Measurements from ENCODE around the gene EHBP1. TPM values are rescaled to one million over a fixed set of nuclear protein-coding genes. Genes with fewer than 3 reads are reported as not detected.

The EHBP1 gene
- total RNA-seq, 4 donors from 2014 or later, result 42.9 to 116 (median 58.3) TPM

GRCh38 chr2:62913311-62913710 lies 207.8 kb downstream of the EHBP1 start:
- DNase-seq (ENCODE audit: low spot score in 2 of 2), result no peak
- Histone ChIP-seq H3K4me3 (no peak overlapping the region), H3K36me3 (no peaks in the 10 kb centered on the region), H3K9me3 (no peaks in the 10 kb centered on the region), H3K4me1 (no peaks in the 10 kb centered on the region), H3K27me3 (no peaks in the 10 kb centered on the region), H3K27ac (no peak overlapping the region)
- TF ChIP-seq POLR2AphosphoS5 (IDR thresholded peaks at IDR 0.05) (no peak), CTCF (IDR thresholded peaks at IDR 0.05) (no peak), POLR2A (IDR thresholded peaks at IDR 0.05) (no peak), EP300 (IDR thresholded peaks at IDR 0.05) (no peak)

- Histone ChIP-seq H3K4me1 (no peaks in the 10 kb centered on the region), H3K4me3 (no peak overlapping the region), H3K36me3 (peaks cover 25% of the 10 kb centered on the region), H3K27me3 (no peaks in the 10 kb centered on the region), H3K27ac (no peak overlapping the region), H3K9me3 (no peaks in the 10 kb centered on the region)
- TF ChIP-seq EP300 (IDR thresholded peaks at IDR 0.05) (no peak), POLR2A (IDR thresholded peaks at IDR 0.05) (no peak), CTCF (IDR thresholded peaks at IDR 0.05) (no peak), POLR2AphosphoS5 (IDR thresholded peaks at IDR 0.05) (no peak)
- no peak for DNase-seq (ENCODE audit: low spot score in 2 of 2)
- 86% methylated on average over 2 of the region's 2 CpGs for WGBS
These were observed 213.5 kb downstream of the EHBP1 start for GRCh38 chr2:62919041-62919440.

GRCh38 chr2:62920070-62920469 lies 214.6 kb downstream of the EHBP1 start:
- H3K27me3 ChIP-seq, result no peaks in the 10 kb centered on the region
- no peak overlapping the region for H3K4me3 ChIP-seq
- H3K9me3 ChIP-seq, result no peaks in the 10 kb centered on the region
- no peaks in the 10 kb centered on the region for H3K4me1 ChIP-seq
- TF ChIP-seq EP300 (IDR thresholded peaks at IDR 0.05), result no peak
- no peak for TF ChIP-seq CTCF (IDR thresholded peaks at IDR 0.05)
- TF ChIP-seq POLR2A (IDR thresholded peaks at IDR 0.05), result no peak
- no peak for TF ChIP-seq POLR2AphosphoS5 (IDR thresholded peaks at IDR 0.05)
- DNase-seq (ENCODE audit: low spot score in 2 of 2), result no peak
- H3K36me3 ChIP-seq, result peaks cover 25% of the 10 kb centered on the region
- H3K27ac ChIP-seq, result no peak overlapping the region

- peaks cover 25% of the 10 kb centered on the region for H3K36me3 ChIP-seq
- no peaks in the 10 kb centered on the region for H3K4me1 ChIP-seq
- H3K27ac ChIP-seq, result no peak overlapping the region
- H3K9me3 ChIP-seq, result no peaks in the 10 kb centered on the region
- TF ChIP-seq POLR2AphosphoS5 (IDR thresholded peaks at IDR 0.05) (no peak), POLR2A (IDR thresholded peaks at IDR 0.05) (no peak), CTCF (IDR thresholded peaks at IDR 0.05) (no peak), EP300 (IDR thresholded peaks at IDR 0.05) (no peak)
- H3K4me3 ChIP-seq, result no peak overlapping the region
- DNase-seq (ENCODE audit: low spot score in 2 of 2), result no peak
- no peaks in the 10 kb centered on the region for H3K27me3 ChIP-seq
These were observed 217.7 kb downstream of the EHBP1 start for GRCh38 chr2:62923242-62923641.

GRCh38 chr2:62923881-62924280 lies 218.4 kb downstream of the EHBP1 start:
- Histone ChIP-seq H3K9me3 (no peaks in the 10 kb centered on the region), H3K4me3 (no peak overlapping the region), H3K27ac (no peak overlapping the region), H3K36me3 (peaks cover 25% of the 10 kb centered on the region), H3K4me1 (no peaks in the 10 kb centered on the region), H3K27me3 (no peaks in the 10 kb centered on the region)
- TF ChIP-seq EP300 (IDR thresholded peaks at IDR 0.05) (no peak), CTCF (IDR thresholded peaks at IDR 0.05) (no peak), POLR2AphosphoS5 (IDR thresholded peaks at IDR 0.05) (no peak), POLR2A (IDR thresholded peaks at IDR 0.05) (no peak)
- 100% methylated on average over 1 of the region's 2 CpGs for WGBS
- DNase-seq (ENCODE audit: low spot score in 2 of 2), result no peak

Measured in suprapubic skin (tissue), 4 donors.